Right lobe of liver (tissue), 6 donors: Measurements from ENCODE around the gene PKP4. TPM values are rescaled to one million over a fixed set of nuclear protein-coding genes. Genes with fewer than 3 reads are reported as not detected.

Experiments used
- ATAC-seq, 4 donors: fragments of 200-7000 bp; cut with Tn5 transposase; one replicate each; pipeline ENCODE4 v1.9.1; 2020; ENCODE audit warnings: mild to moderate bottlenecking in 4 of 4, moderate library complexity in 4 of 4
- DNase-seq, 3 donors: peaks; one replicate each; pipeline ENCODE4 v3.0.0-alpha.2; 2020
- H3K27ac ChIP-seq, 3 donors: fragments of 200-600 bp; one replicate each; pipeline ENCODE4 v1.8.0; 2022
- H3K27me3 ChIP-seq, 2 donors: fragments of 200-600 bp; one replicate each; pipeline ENCODE4 v1.8.0; 2022
- H3K36me3 ChIP-seq, 4 donors: fragments of 200-600 bp; sonication (generic) in 1 of 4; one replicate each; pipeline versions ENCODE4 v1.5.1 to v1.8.0; 2017 to 2022; ENCODE audit warnings: control low read depth in 1 of 4
- H3K4me1 ChIP-seq, 4 donors: fragments of 200-600 bp; sonication (generic) in 1 of 4; one replicate each; pipeline versions ENCODE4 v1.5.1 to v1.8.0; 2017 to 2022; ENCODE audit warnings: control low read depth in 1 of 4
- H3K4me3 ChIP-seq, 3 donors: fragments of 200-600 bp; one replicate each; pipeline ENCODE4 v1.8.0; 2022
- H3K9me3 ChIP-seq, 4 donors: fragments of 200-600 bp; sonication (generic) in 1 of 4; one replicate each; pipeline versions ENCODE4 v1.5.1 to v1.8.0; 2017 to 2022; ENCODE audit warnings: control low read depth in 1 of 4
- POLR2A ChIP-seq: fragments of 450-650 bp; IDR thresholded peaks from one replicate; pipeline ENCODE4 v1.6.1; 2017; ENCODE audit warnings: antibody characterized with exemption, mild to moderate bottlenecking
- WGBS: methylation state at CpG from one replicate; pipeline ENCODE4 v1.1.6; 2018; ENCODE audit warnings: low coverage, low lambda C conversion rate; ENCODE audit not compliant: insufficient coverage; ENCODE audit errors: missing lambda C conversion rate; 5-methylcytosine and 5-hydroxymethylcytosine counted together
- intact Hi-C, 2 donors: fragments of 100-400 bp; cut with DNase I; formaldehyde crosslinking; loops; one replicate each; pipeline versions ENCODE4 v1.11.2 to v1.14.1; 2022
- total RNA-seq, 6 experiments: library from RNA; depleted of rRNA in 2 of 6; stranded (reverse); fragments of >200 nt in 2 of 6; fragmentation: NEBNext Ultra II Directional in 3 of 6; extraction: Animal tissue kit (Norgen Biotek cat#: 25700) in 3 of 6; gene quantifications; one replicate each; pipeline versions ENCODE4 v1.1.0 to v1.2.4, GENCODE V29; 2016 to 2023
- TF ChIP-seq, protein P1 (sequence below), 4 donors: fragments of 200-600 bp in 3 of 4; fragments of 450-650 bp in 1 of 4; IDR thresholded peaks; one replicate each; pipeline versions ENCODE4 v1.5.1 to v1.8.0; 2016 to 2022; ENCODE audit warnings: antibody characterized with exemption in 4 of 4, mild to moderate bottlenecking in 2 of 4
- donor health status: DM: no; HTN: yes; CAD: no.
- donor health status: DM: no; HTN: no; CAD: no.
- donor health status: DM: no; HTN: no; CAD: no.
- donor health status: DM: no; HTN: yes; CAD: no.
- donor health status: DM: no; HTN: yes; CAD: no.

PKP4 gene
- total RNA-seq, 6 experiments from 2014 or later: 27.2 to 41.6 (median 33.2) TPM

DNA sequence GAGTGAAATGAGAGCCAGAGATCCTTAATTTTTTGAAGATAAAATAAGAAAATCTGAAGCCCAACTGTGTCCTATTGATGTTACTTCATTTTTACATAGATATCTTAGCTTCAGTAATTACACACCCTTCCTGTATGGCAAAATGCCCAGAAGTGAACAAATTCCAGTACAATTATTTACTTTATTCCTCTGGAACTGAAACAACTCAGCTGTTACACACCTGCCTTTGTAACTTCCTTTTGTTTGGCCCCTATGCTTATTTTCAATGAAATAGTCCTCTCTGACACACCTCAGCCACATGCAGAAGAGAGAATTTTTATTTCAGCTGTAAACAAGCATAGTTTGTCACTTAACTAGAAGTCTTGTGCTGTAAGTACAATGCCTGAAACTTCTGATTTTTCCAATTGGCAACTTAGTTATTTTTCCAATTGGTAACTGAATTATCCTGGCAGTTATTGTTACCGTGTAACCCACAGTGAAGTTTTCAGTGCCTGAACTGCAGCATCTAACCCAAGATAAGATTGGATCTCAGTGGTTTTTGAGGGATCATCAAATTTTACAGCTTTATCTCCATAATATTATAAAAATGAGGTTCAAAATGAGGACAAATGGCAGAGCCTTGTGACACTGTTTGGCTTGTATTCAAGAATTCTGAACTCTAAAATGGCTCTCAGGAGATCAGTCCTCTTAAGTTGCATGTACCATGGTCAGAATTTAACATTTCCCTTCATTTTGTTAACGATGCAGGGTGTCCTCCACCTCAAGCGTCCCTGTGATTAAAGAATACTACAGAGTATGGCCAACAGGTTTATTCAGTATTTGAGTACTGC, 82.6 kb downstream of the PKP4 start:
- no peaks in the 10 kb centered on the region for H3K36me3 ChIP-seq
- intact Hi-C loops: no loop called here
- no peak for TF ChIP-seq POLR2A
- TF ChIP-seq, protein P1, sequence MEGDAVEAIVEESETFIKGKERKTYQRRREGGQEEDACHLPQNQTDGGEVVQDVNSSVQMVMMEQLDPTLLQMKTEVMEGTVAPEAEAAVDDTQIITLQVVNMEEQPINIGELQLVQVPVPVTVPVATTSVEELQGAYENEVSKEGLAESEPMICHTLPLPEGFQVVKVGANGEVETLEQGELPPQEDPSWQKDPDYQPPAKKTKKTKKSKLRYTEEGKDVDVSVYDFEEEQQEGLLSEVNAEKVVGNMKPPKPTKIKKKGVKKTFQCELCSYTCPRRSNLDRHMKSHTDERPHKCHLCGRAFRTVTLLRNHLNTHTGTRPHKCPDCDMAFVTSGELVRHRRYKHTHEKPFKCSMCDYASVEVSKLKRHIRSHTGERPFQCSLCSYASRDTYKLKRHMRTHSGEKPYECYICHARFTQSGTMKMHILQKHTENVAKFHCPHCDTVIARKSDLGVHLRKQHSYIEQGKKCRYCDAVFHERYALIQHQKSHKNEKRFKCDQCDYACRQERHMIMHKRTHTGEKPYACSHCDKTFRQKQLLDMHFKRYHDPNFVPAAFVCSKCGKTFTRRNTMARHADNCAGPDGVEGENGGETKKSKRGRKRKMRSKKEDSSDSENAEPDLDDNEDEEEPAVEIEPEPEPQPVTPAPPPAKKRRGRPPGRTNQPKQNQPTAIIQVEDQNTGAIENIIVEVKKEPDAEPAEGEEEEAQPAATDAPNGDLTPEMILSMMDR (IDR thresholded peaks at IDR 0.05): no peak
- H3K4me1 ChIP-seq: peaks cover 0 to 13% (median 6%) of the 10 kb centered on the region in 4 donors
- no peaks in the 10 kb centered on the region for H3K27me3 ChIP-seq
- DNase-seq: no peak
- 72% methylated on average over 3 of the region's 3 CpGs for WGBS
- no peak overlapping the region for H3K4me3 ChIP-seq
- H3K27ac ChIP-seq: peak overlapping the region in 2 of 3 donors; percentile 3 to 38
- no peaks in the 10 kb centered on the region for H3K9me3 ChIP-seq
- peak; percentile 90 to 97 (median 95) for ATAC-seq

DNA sequence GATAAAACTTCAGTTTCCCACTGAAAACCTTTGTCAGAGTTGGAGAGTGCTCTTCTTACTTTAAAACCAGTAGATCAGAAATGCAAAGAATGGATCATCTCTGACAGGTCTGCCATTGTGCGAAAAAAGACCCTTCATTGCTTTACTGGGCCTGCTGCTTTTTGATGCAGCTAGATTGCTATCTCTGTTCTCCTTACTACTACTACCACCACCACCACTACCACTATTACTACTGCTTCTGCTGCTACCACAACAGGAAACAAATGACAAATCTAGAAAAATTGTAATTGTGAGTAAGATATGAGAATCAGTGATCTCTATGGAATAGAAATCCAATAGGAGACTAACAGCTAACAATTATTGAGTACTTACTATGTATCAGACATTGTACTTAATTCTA, 85.8 kb downstream of the PKP4 start:
- no peak for TF ChIP-seq POLR2A
- TF ChIP-seq, protein P1 (IDR thresholded peaks at IDR 0.05): no peak
- Histone ChIP-seq H3K9me3 (no peaks in the 10 kb centered on the region), H3K4me1 (peaks cover 0 to 13% (median 6%) of the 10 kb centered on the region in 4 donors), H3K27ac (no peak overlapping the region), H3K27me3 (no peaks in the 10 kb centered on the region), H3K36me3 (no peaks in the 10 kb centered on the region), H3K4me3 (no peak overlapping the region)
- ATAC-seq (no peak), DNase-seq (no peak)
- WGBS: 91% methylated on average over 1 of the region's 1 CpG
- intact Hi-C loops: no loop called here

DNA sequence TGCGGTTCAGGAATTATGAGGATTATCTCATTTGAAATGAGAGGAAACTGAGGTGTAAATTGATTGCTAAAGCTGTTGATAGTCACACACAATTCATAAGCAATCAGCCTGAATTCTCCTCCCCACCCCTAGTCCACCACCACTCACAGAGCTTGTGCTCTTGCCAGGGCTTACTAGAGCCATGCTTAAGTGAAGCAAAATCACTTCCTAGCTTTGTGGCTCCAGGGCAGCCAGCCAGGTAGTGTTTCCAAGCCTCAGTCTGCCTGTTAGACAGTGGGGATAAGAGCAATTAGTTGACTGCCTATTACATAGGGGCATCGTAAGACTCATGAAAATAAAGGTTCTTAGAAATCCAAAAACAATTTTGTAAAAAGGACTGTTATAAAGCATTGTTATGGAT, 87.2 kb downstream of the PKP4 start:
- WGBS: 80% methylated on average over 2 of the region's 2 CpGs
- no peak for ATAC-seq

DNA sequence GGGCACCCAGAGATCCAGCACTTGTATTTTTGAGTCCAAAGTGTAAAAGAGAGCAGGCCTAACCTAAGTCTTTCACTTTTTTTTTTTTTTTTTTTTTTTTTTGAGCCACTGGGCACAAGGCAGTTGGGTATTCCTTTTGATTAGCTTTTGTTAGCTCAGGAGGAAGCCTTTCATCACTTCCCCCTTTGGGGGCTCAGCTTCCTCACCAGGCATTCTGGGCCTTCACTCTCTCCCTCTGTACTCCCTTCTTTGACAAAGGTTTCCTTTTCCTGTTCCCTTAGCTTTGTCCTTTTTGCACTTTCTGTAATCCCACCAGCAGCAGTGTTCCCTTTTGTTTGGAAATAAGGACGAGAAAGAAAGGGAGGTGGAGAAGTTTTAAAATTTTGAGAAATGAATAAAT, 88.2 kb downstream of the PKP4 start:
- intact Hi-C loops: no loop called here
- Histone ChIP-seq H3K4me1 (no peaks in the 10 kb centered on the region), H3K4me3 (no peak overlapping the region), H3K9me3 (no peaks in the 10 kb centered on the region), H3K27me3 (no peaks in the 10 kb centered on the region), H3K27ac (no peak overlapping the region), H3K36me3 (no peaks in the 10 kb centered on the region)
- DNase-seq (no peak), ATAC-seq (no peak)
- WGBS: 72% methylated on average over 1 of the region's 1 CpG
- TF ChIP-seq, protein P1 (IDR thresholded peaks at IDR 0.05): no peak
- no peak for TF ChIP-seq POLR2A

More for the DNA sequence above, 87.2 kb downstream of the PKP4 start:
- H3K4me1 ChIP-seq: peaks cover 0 to 8% (median 3%) of the 10 kb centered on the region in 4 donors
- H3K36me3 ChIP-seq: no peaks in the 10 kb centered on the region
- no peak overlapping the region for H3K27ac ChIP-seq
- H3K9me3 ChIP-seq: no peaks in the 10 kb centered on the region
- intact Hi-C loops: no loop called here
- DNase-seq: no peak
- no peaks in the 10 kb centered on the region for H3K27me3 ChIP-seq
- TF ChIP-seq, protein P1 (IDR thresholded peaks at IDR 0.05): no peak
- TF ChIP-seq POLR2A: no peak
- H3K4me3 ChIP-seq: no peak overlapping the region
